K562 (cell line): ENCODE results near the gene PCSK5.

Experiments used
- NBN ChIP-seq: fragments of 450-650 bp; IDR thresholded peaks from 2 replicates; pipeline ENCODE4 v1.6.1; 2016; ENCODE audit warnings: low read depth, mild to moderate bottlenecking
- SMARCB1 ChIP-seq: IDR thresholded peaks from 2 replicates; pipeline ENCODE4 v1.6.1; 2011; ENCODE audit warnings: improper control_type of control experiment, low read depth; ENCODE audit not compliant: insufficient read length
- ZNF384 ChIP-seq: IDR thresholded peaks from 2 replicates; pipeline ENCODE4 v1.6.1; 2012; ENCODE audit warnings: low read depth, low read length, improper control_type of control experiment

GRCh38 chr9:75939536-75940111 is 49.2 kb downstream of the PCSK5 start:
- TF ChIP-seq ZNF384 (no peak), NBN (no peak), SMARCB1 (no peak)
